PC-9 (cell line): Measurements from ENCODE around the gene C8G. TPM values are rescaled to one million over a fixed set of nuclear protein-coding genes. Genes with fewer than 3 reads are reported as not detected.

Experiments
- BruUV-seq: library from RNA; stranded (reverse); fragments of 400-500 nt; replicated peaks from 2 replicates; lab custom pipeline; 2021; lab: Mats Ljungman, UMichigan
- CTCF ChIA-PET: fragments of 300-600 bp; sonication (Branson Sonifier 250); formaldehyde crosslinking; loops from one replicate; lab custom pipeline; 2022; ENCODE audit warnings: antibody characterized with exemption; lab: Charles Lee
- POLR2A ChIA-PET: fragments of 300-600 bp; sonication (Branson Sonifier 250); formaldehyde crosslinking; loops from one replicate; lab custom pipeline; 2022; ENCODE audit warnings: antibody characterized with exemption; ENCODE audit not compliant: unreplicated experiment; lab: Charles Lee
- DNase-seq, 2 experiments: peaks; one replicate each; pipeline versions ENCODE4 v3.0.0 to v3.0.0-alpha.2; 2015 to 2022; ENCODE audit warnings: mixed read lengths in 1 of 2
- H2AFZ ChIP-seq: fragments of 200-600 bp; sonication (generic); 2 replicates; pipeline ENCODE4 v1.8.1; 2017; ENCODE audit warnings: antibody characterized with exemption
- H3F3A ChIP-seq: fragments of 200-600 bp; sonication (generic); 2 replicates; pipeline ENCODE4 v1.8.1; 2017; ENCODE audit warnings: antibody characterized with exemption, mild to moderate bottlenecking, low read depth; ENCODE audit not compliant: insufficient read depth
- H3K27ac ChIP-seq: fragments of 200-600 bp; sonication (generic); 2 replicates; pipeline ENCODE4 v1.6.1; 2016; ENCODE audit warnings: mixed run types
- H3K27me3 ChIP-seq: fragments of 200-600 bp; sonication (generic); 2 replicates; pipeline ENCODE4 v1.6.1; 2016; ENCODE audit warnings: low read depth, mixed run types; ENCODE audit not compliant: insufficient read depth
- H3K36me3 ChIP-seq: fragments of 200-600 bp; sonication (generic); 2 replicates; pipeline ENCODE4 v1.6.1; 2016; ENCODE audit warnings: low read depth, mixed run types
- H3K4me1 ChIP-seq: fragments of 200-600 bp; sonication (generic); replicated peaks from 2 replicates; pipeline ENCODE4 v1.6.1; 2016; ENCODE audit warnings: mixed run types; ENCODE audit not compliant: insufficient read depth
- H3K4me2 ChIP-seq: fragments of 200-600 bp; sonication (generic); 2 replicates; pipeline ENCODE4 v1.6.1; 2017; ENCODE audit warnings: mixed run types
- H3K4me3 ChIP-seq: fragments of 200-600 bp; sonication (generic); 2 replicates; pipeline ENCODE4 v1.6.1; 2016; ENCODE audit warnings: mixed run types
- H3K79me2 ChIP-seq: fragments of 200-600 bp; sonication (generic); 2 replicates; pipeline ENCODE4 v1.6.1; 2017; ENCODE audit warnings: low read depth, mixed run types
- H3K9me2 ChIP-seq: fragments of 200-600 bp; sonication (generic); 2 replicates; pipeline ENCODE4 v1.8.1; 2017; ENCODE audit warnings: mild to moderate bottlenecking; ENCODE audit not compliant: insufficient read depth
- H3K9me3 ChIP-seq: fragments of 200-600 bp; sonication (generic); 2 replicates; pipeline ENCODE4 v1.8.1; 2016; ENCODE audit warnings: low read depth; ENCODE audit not compliant: insufficient read depth
- H4K20me1 ChIP-seq: fragments of 200-600 bp; sonication (generic); 2 replicates; pipeline ENCODE4 v1.8.1; 2017; ENCODE audit not compliant: insufficient read depth
- CTCF ChIP-seq: fragments of 200-600 bp; sonication (generic); conservative IDR thresholded peaks from 2 replicates; pipeline ENCODE4 v1.6.1; 2017; ENCODE audit warnings: mixed run types, antibody characterized with exemption, mild to moderate bottlenecking, moderate library complexity
- EZH2 ChIP-seq: fragments of 200-600 bp; sonication (generic); IDR thresholded peaks from 2 replicates; pipeline ENCODE4 v1.8.0; 2017; ENCODE audit warnings: antibody characterized with exemption, low read depth
- intact Hi-C: fragments of 100-400 bp; cut with micrococcal nuclease; formaldehyde crosslinking; loops from one replicate; pipeline ENCODE4 v1.10.0; 2022; ENCODE audit not compliant: unreplicated experiment
- total RNA-seq: library from RNA; stranded (reverse); gene quantifications from 2 replicates; pipeline ENCODE4 v1.2.3, GENCODE V29; 2021

The C8G gene
- total RNA-seq, 1 experiment from 2014 or later: 2.3 TPM

DNA sequence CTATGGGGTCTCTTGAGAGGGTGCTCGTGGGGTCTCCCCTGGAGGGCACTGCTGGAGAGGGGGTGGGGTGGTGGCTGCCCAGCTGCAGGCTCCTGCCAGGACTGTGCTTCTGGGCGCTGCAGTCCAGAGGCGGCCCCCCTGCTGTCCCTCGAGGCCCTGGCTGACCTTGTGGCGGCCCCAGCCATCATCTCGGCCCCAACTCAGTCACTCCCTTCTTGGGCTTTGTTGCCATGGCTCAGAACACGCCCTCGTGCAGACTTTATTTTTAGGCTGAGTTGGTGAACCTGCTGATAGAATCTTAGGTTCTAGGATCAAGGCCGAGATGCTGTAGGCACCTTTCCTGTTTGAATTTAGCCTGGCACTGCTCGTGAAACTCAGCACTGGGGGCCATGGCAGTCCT is 23.3 kb upstream of the C8G start:
- H3K36me3 ChIP-seq: no peaks in the 10 kb centered on the region; the same call in 1 of the 2 replicates

GRCh38 chr9:136922540-136922939 is 22.5 kb upstream of the C8G start:
- ChIA-PET POLR2A (no interaction called here), CTCF (interaction anchor here (0.5 kb wide), 1 partner anchor 195 kb away, joined by 3 read pairs; no protein-coding TSS in a partner anchor)
- no peaks in the 10 kb centered on the region for H4K20me1 ChIP-seq
- no peaks in the 10 kb centered on the region for H3K4me1 ChIP-seq
- H3K4me2 ChIP-seq: no peak overlapping the region
- no peak for DNase-seq
- no peak overlapping the region for H2AFZ ChIP-seq
- H3K9me3 ChIP-seq: no peaks in the 10 kb centered on the region
- no peaks in the 10 kb centered on the region for H3F3A ChIP-seq
- H3K36me3 ChIP-seq: no peaks in the 10 kb centered on the region; the same call in 1 of the 2 replicates
- BruUV-seq: no TSS peak
- intact Hi-C loops: no loop called here
- no peaks in the 10 kb centered on the region for H3K79me2 ChIP-seq
- no peak overlapping the region for H3K27ac ChIP-seq
- H3K27me3 ChIP-seq: no peaks in the 10 kb centered on the region
- TF ChIP-seq CTCF (no peak), EZH2 (no peak)
- H3K4me3 ChIP-seq: no peak overlapping the region
- H3K9me2 ChIP-seq: no peaks in the 10 kb centered on the region

More for the DNA sequence above, 23.3 kb upstream of the C8G start:
- Histone ChIP-seq H3K9me2 (no peaks in the 10 kb centered on the region), H3K27ac (no peak overlapping the region), H4K20me1 (no peaks in the 10 kb centered on the region), H3K4me1 (no peaks in the 10 kb centered on the region), H2AFZ (no peak overlapping the region), H3K27me3 (no peaks in the 10 kb centered on the region), H3K9me3 (no peaks in the 10 kb centered on the region), H3K4me3 (no peak overlapping the region), H3K79me2 (no peaks in the 10 kb centered on the region), H3F3A (no peaks in the 10 kb centered on the region), H3K4me2 (no peak overlapping the region)
- ChIA-PET POLR2A (interaction anchor here (0.5 kb wide), 1 partner anchor 139 kb away, joined by 10 read pairs; no protein-coding TSS in a partner anchor), CTCF (interaction anchor here (0.5 kb wide), 1 partner anchor 194 kb away, joined by 3 read pairs; no protein-coding TSS in a partner anchor)
- intact Hi-C loops: no loop called here
- TF ChIP-seq EZH2 (no peak), CTCF (no peak)
- BruUV-seq: no TSS peak
- DNase-seq: no peak

DNA sequence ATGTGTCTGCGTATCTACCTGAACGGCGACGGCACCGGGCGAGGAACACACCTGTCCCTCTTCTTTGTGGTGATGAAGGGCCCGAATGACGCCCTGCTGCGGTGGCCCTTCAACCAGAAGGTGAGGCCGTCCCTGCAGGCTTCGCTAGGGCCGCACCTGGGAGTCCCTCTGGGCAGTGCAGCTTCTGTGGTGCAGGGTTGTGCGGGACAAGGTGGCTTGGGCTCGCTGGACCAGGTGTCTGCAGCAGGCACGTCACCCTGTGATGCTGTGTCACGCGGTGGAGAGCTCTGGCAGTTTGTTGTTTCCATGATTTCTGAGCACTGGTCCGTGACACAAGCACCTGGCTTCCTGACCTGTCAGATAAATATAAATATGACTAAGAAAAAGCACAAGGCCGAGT is 21.2 kb upstream of the C8G start:
- Histone ChIP-seq H3K4me1 (no peaks in the 10 kb centered on the region), H4K20me1 (no peaks in the 10 kb centered on the region), H3K27ac (no peak overlapping the region), H3K27me3 (no peaks in the 10 kb centered on the region), H3K4me3 (no peak overlapping the region), H3K4me2 (no peak overlapping the region), H3K9me3 (no peaks in the 10 kb centered on the region), H3K9me2 (no peaks in the 10 kb centered on the region), H3K79me2 (no peaks in the 10 kb centered on the region), H2AFZ (no peak overlapping the region), H3K36me3 (no peaks in the 10 kb centered on the region; the same call in 1 of the 2 replicates), H3F3A (no peaks in the 10 kb centered on the region)
- no peak for DNase-seq
- ChIA-PET CTCF (no interaction called here), POLR2A (no interaction called here)
- no TSS peak for BruUV-seq
- TF ChIP-seq CTCF: no peak
- no peak for TF ChIP-seq EZH2
- intact Hi-C loops: no loop called here
